HepG2 (cell line): ENCODE measurements around the gene ABHD4. TPM values are rescaled to one million over a fixed set of nuclear protein-coding genes. Genes with fewer than 3 reads are reported as not detected.
A peak's percentile ranks its signal among the peaks of the same experiment; 100 is the strongest.

Experiments
- ARHGAP35 ChIP-seq: sonication (generic); formaldehyde crosslinking; IDR thresholded peaks from 2 replicates; pipeline ENCODE4 v1.9.0; 2022; ENCODE audit warnings: mild to moderate bottlenecking, inconsistent platforms, moderate library complexity, missing genetic modification reagents, borderline replicate concordance
- MLLT10 ChIP-seq: sonication (generic); formaldehyde crosslinking; IDR thresholded peaks from 2 replicates; pipeline ENCODE4 v1.4.0; 2020; ENCODE audit warnings: missing genetic modification reagents
- MXD4 ChIP-seq: IDR thresholded peaks from 2 replicates; pipeline ENCODE4 v1.6.1; 2016; ENCODE audit warnings: mild to moderate bottlenecking, missing biosample characterization, missing genetic modification reagents
- MZF1 ChIP-seq: sonication (generic); formaldehyde crosslinking; IDR thresholded peaks from 2 replicates; pipeline ENCODE4 v1.8.1; 2023; ENCODE audit warnings: mild to moderate bottlenecking, missing genetic modification reagents, borderline replicate concordance
- PHF20 ChIP-seq: sonication (generic); formaldehyde crosslinking; IDR thresholded peaks from 2 replicates; pipeline ENCODE4 v1.5.0; 2020; ENCODE audit warnings: mild to moderate bottlenecking, missing genetic modification reagents
- POLR2AphosphoS2 ChIP-seq: IDR thresholded peaks from 2 replicates; pipeline ENCODE4 v1.6.1; 2011; ENCODE audit warnings: low read depth, low read length, improper control_type of control experiment
- RAD51 ChIP-seq: fragments of 450-650 bp; IDR thresholded peaks from 2 replicates; pipeline ENCODE4 v1.6.1; 2016; ENCODE audit warnings: borderline replicate concordance
- ZBTB38 ChIP-seq: sonication (generic); formaldehyde crosslinking; IDR thresholded peaks from 2 replicates; pipeline ENCODE4 v1.5.1; 2020; ENCODE audit warnings: mild to moderate bottlenecking, missing genetic modification reagents
- ZNF124 ChIP-seq: sonication (generic); formaldehyde crosslinking; IDR thresholded peaks from 2 replicates; pipeline ENCODE4 v1.4.0; 2020; ENCODE audit warnings: missing genetic modification reagents
- ZNF335 ChIP-seq: sonication (generic); formaldehyde crosslinking; IDR thresholded peaks from 2 replicates; pipeline ENCODE4 v1.4.0; 2020; ENCODE audit warnings: missing genetic modification reagents
- ZNF577 ChIP-seq: sonication (generic); formaldehyde crosslinking; IDR thresholded peaks from 2 replicates; pipeline ENCODE4 v1.4.0; 2020; ENCODE audit warnings: mild to moderate bottlenecking, low read depth, missing genetic modification reagents, borderline replicate concordance
- ZNF879 ChIP-seq: sonication (generic); formaldehyde crosslinking; IDR thresholded peaks from 2 replicates; pipeline ENCODE4 v1.8.1; 2023; ENCODE audit warnings: missing genetic modification reagents
- ZSCAN22 ChIP-seq: sonication (generic); formaldehyde crosslinking; IDR thresholded peaks from 2 replicates; pipeline ENCODE4 v1.4.0; 2020; ENCODE audit warnings: mild to moderate bottlenecking, missing genetic modification reagents
- ZZZ3 ChIP-seq: sonication (generic); formaldehyde crosslinking; IDR thresholded peaks from 2 replicates; pipeline ENCODE4 v1.4.0; 2020; ENCODE audit warnings: missing genetic modification reagents, mild to moderate bottlenecking, borderline replicate concordance
- polyA plus RNA-seq, 8 experiments: library from polyadenylated mRNA; depleted of rRNA in 3 of 8; stranded (reverse) in 7 of 8; unstranded in 1 of 8; fragments of >200 nt; fragmentation: Illumina TruSeq in 4 of 8; extraction: Trizol in 4 of 8; gene quantifications; 2 replicates each; pipeline versions ENCODE4 v1.2.1 to v1.2.3, GENCODE V29; 2011 to 2016; ENCODE audit warnings: low read depth in 4 of 8, missing spikeins in 1 of 8, mixed read lengths in 1 of 8; ENCODE audit not compliant: insufficient read depth in 1 of 8
- total RNA-seq, 5 experiments: library from RNA; depleted of rRNA; stranded (reverse); fragments of >200 nt; fragmentation: Illumina TruSeq; extraction: Trizol; gene quantifications; 2 replicates each; pipeline ENCODE4 v1.2.3, GENCODE V29; 2016; ENCODE audit warnings: low read depth in 1 of 5
- TF ChIP-seq, protein P1 (sequence below): sonication (generic); formaldehyde crosslinking; IDR thresholded peaks from 2 replicates; pipeline ENCODE4 v1.4.0; 2020; ENCODE audit warnings: missing genetic modification reagents
- TF ChIP-seq, protein P2 (sequence below): sonication (generic); formaldehyde crosslinking; IDR thresholded peaks from 2 replicates; pipeline ENCODE4 v1.5.0; 2020; ENCODE audit warnings: missing genetic modification reagents
- TF ChIP-seq, protein P3 (sequence below): sonication (generic); formaldehyde crosslinking; IDR thresholded peaks from 2 replicates; pipeline ENCODE4 v1.9.0; 2021; ENCODE audit warnings: missing genetic modification reagents, borderline replicate concordance
- TF ChIP-seq, protein P4 (sequence below): sonication (generic); formaldehyde crosslinking; IDR thresholded peaks from 2 replicates; pipeline ENCODE4 v1.4.0; 2020; ENCODE audit warnings: missing genetic modification reagents, borderline replicate concordance
- TF ChIP-seq, protein P5 (sequence below): sonication (generic); formaldehyde crosslinking; IDR thresholded peaks from 2 replicates; pipeline ENCODE4 v1.5.0; 2020; ENCODE audit warnings: missing genetic modification reagents, mild to moderate bottlenecking, borderline replicate concordance
- TF ChIP-seq, protein P6 (sequence below): sonication (generic); formaldehyde crosslinking; IDR thresholded peaks from 2 replicates; pipeline ENCODE4 v1.4.0; 2020; ENCODE audit warnings: mild to moderate bottlenecking, missing genetic modification reagents
- TF ChIP-seq, protein P7 (sequence below): sonication (generic); formaldehyde crosslinking; IDR thresholded peaks from 2 replicates; pipeline ENCODE4 v1.5.1; 2020; ENCODE audit warnings: missing genetic modification reagents, mild to moderate bottlenecking, borderline replicate concordance

ABHD4 gene
- total and polyA plus RNA-seq, 2 of the 13 experiments (the other 11 are each of a cell fraction or from before 2014, with no cell fraction given), result 16.1 to 47.5 TPM

DNA sequence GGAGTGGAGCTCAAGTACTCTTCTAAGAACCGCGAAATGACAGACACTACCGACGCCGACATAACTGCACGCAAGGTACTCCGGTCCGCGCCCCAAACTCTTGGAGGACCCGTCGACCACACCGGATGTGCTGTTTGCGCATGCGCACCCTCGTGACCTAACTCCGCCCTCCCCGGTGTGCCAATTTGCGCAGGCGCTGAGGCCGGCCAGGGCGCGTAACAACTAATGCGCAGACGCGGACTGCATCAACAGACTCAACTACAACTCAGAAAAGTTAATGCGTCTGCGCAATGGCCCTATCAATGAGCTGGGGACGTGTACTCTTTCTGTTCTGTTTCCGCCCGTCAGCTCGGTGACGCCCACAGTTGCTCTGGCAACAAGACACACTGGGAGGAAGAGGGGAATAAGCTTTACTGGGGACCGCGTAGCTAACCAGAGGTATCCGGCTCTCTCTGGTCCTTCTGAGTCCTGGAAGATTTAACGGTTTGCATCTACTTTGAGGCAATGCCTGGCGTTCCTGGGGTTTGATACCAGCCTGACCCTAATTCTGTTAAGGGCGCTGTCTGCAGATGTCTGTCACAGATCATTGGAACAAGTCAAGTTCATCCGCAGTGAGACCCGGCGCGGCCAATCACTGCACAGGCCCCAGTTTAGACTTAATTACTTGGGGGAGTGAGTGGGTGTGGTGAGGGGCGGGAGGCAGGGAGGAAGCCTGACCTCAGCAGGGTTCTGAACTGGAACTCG is 8.8 kb upstream of the ABHD4 start, which contains the start of gene DAD1 (continued):
- TF ChIP-seq MLLT10 (CRISPR knock-in tag) (no peak), RAD51 (no peak), ZNF335 (CRISPR knock-in tag) (peak; percentile 71; the same call in 1 of the 2 replicates), POLR2AphosphoS2 (no peak), ZSCAN22 (CRISPR knock-in tag) (no peak), ZNF124 (peak; percentile 80), PHF20 (CRISPR knock-in tag) (peak; percentile 93), MXD4 (CRISPR knock-in tag) (peak; percentile 87; the same call in 1 of the 2 replicates), MZF1 (CRISPR knock-in tag) (0 out of 2 replicates have a peak, but pooled peaks have one; percentile 58), ZBTB38 (CRISPR knock-in tag) (peak; percentile 71; the same call in 1 of the 2 replicates), ARHGAP35 (peak; percentile 95), ZZZ3 (CRISPR knock-in tag) (peak; percentile 53; the same call in 1 of the 2 replicates), ZNF577 (CRISPR knock-in tag) (no peak), ZNF879 (CRISPR knock-in tag) (no peak)
- TF ChIP-seq, protein P1, sequence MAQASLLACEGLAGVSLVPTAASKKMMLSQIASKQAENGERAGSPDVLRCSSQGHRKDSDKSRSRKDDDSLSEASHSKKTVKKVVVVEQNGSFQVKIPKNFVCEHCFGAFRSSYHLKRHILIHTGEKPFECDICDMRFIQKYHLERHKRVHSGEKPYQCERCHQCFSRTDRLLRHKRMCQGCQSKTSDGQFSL (CRISPR knock-in tag), result no peak
- TF ChIP-seq, protein P2, sequence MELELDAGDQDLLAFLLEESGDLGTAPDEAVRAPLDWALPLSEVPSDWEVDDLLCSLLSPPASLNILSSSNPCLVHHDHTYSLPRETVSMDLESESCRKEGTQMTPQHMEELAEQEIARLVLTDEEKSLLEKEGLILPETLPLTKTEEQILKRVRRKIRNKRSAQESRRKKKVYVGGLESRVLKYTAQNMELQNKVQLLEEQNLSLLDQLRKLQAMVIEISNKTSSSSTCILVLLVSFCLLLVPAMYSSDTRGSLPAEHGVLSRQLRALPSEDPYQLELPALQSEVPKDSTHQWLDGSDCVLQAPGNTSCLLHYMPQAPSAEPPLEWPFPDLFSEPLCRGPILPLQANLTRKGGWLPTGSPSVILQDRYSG (CRISPR knock-in tag), result no peak; the same call in 1 of the 2 replicates
- TF ChIP-seq, protein P3, sequence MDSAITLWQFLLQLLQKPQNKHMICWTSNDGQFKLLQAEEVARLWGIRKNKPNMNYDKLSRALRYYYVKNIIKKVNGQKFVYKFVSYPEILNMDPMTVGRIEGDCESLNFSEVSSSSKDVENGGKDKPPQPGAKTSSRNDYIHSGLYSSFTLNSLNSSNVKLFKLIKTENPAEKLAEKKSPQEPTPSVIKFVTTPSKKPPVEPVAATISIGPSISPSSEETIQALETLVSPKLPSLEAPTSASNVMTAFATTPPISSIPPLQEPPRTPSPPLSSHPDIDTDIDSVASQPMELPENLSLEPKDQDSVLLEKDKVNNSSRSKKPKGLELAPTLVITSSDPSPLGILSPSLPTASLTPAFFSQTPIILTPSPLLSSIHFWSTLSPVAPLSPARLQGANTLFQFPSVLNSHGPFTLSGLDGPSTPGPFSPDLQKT (CRISPR knock-in tag), result no peak; the same call in 1 of the 2 replicates
- TF ChIP-seq, protein P4, sequence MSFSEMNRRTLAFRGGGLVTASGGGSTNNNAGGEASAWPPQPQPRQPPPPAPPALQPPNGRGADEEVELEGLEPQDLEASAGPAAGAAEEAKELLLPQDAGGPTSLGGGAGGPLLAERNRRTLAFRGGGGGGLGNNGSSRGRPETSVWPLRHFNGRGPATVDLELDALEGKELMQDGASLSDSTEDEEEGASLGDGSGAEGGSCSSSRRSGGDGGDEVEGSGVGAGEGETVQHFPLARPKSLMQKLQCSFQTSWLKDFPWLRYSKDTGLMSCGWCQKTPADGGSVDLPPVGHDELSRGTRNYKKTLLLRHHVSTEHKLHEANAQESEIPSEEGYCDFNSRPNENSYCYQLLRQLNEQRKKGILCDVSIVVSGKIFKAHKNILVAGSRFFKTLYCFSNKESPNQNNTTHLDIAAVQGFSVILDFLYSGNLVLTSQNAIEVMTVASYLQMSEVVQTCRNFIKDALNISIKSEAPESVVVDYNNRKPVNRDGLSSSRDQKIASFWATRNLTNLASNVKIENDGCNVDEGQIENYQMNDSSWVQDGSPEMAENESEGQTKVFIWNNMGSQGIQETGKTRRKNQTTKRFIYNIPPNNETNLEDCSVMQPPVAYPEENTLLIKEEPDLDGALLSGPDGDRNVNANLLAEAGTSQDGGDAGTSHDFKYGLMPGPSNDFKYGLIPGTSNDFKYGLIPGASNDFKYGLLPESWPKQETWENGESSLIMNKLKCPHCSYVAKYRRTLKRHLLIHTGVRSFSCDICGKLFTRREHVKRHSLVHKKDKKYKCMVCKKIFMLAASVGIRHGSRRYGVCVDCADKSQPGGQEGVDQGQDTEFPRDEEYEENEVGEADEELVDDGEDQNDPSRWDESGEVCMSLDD (CRISPR knock-in tag), result no peak; the same call in 1 of the 2 replicates
- TF ChIP-seq, protein P5, sequence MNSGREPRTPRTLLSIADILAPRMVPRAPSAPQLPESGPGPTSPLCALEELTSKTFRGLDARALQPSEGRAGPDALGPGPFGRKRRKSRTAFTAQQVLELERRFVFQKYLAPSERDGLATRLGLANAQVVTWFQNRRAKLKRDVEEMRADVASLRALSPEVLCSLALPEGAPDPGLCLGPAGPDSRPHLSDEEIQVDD (CRISPR knock-in tag), result peak; percentile 66; the same call in 1 of the 2 replicates
- TF ChIP-seq, protein P6, sequence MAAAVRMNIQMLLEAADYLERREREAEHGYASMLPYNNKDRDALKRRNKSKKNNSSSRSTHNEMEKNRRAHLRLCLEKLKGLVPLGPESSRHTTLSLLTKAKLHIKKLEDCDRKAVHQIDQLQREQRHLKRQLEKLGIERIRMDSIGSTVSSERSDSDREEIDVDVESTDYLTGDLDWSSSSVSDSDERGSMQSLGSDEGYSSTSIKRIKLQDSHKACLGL, result peak; percentile 86; the same call in 1 of the 2 replicates
- TF ChIP-seq, protein P7, sequence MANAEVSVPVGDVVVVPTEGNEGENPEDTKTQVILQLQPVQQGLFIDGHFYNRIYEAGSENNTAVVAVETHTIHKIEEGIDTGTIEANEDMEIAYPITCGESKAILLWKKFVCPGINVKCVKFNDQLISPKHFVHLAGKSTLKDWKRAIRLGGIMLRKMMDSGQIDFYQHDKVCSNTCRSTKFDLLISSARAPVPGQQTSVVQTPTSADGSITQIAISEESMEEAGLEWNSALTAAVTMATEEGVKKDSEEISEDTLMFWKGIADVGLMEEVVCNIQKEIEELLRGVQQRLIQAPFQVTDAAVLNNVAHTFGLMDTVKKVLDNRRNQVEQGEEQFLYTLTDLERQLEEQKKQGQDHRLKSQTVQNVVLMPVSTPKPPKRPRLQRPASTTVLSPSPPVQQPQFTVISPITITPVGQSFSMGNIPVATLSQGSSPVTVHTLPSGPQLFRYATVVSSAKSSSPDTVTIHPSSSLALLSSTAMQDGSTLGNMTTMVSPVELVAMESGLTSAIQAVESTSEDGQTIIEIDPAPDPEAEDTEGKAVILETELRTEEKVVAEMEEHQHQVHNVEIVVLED (CRISPR knock-in tag), result peak; percentile 74
